ENCODE results near the gene ATXN7L1. TPM values are rescaled to one million over a fixed set of nuclear protein-coding genes. Genes with fewer than 3 reads are reported as not detected.

The ATXN7L1 gene
- polyA plus RNA-seq, 1 of the 3 experiments (the other 2 are of a cell fraction): 6.0 TPM

DNA sequence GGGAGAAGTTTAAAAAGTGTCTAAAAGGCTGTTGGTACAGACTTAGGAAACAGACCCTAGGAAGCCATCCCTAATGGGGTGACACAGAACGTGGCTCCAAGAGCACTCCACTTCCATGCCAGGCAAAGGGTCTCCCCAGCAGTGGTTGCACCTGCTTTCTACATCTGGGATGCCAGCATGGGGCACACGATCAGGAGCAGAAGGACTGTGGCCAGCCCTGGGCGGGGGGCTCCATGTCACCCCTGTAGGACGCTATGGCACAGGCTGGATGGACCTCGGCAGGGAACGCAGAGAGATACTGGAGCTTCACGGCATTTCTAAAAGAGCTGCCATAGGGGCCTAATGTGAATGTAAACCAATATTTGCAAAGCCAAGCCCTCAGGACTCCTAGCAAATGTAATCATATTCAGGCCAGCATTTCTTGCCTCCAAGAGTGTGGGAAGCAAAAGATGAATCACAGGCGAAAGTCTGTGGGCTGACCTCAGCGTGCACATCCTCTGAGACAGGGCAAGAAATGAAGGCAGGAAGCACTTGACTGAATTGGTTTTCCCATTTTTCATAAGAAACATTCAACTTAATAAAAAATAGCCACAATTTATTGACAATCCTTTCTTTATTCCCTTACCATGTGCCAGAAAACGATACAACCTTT lies 93.9 kb downstream of the ATXN7L1 start:
- Histone ChIP-seq H2AFZ (ENCODE audit: low read depth) (no peak overlapping the region), H3K4me2 (0 out of 2 replicates have a peak overlapping the region, but pooled peaks have one; percentile 6), H3K4me3 (ENCODE audit: low read depth in 2 of 2, low read length in 1 of 2) (no peak overlapping the region), H3K36me3 (replicated peaks in 1 of 2; ENCODE audit: control insufficient read depth in 1 of 2, insufficient read depth in 2 of 2, low read length in 1 of 2) (no peaks in the 10 kb centered on the region), H3K27me3 (ENCODE audit: insufficient read depth) (no peaks in the 10 kb centered on the region), H4K20me1 (ENCODE audit: insufficient read depth) (no peaks in the 10 kb centered on the region), H3K27ac (ENCODE audit: low read depth in 2 of 2, low read length in 1 of 2) (peak overlapping the region in 1 of 2 experiments; percentile 83; a peak in 2 of 4 replicates), H3K4me1 (ENCODE audit: control insufficient read depth in 1 of 2, insufficient read depth in 2 of 2, low read depth in 1 of 2, low read length in 1 of 2) (peaks cover 17% of the 10 kb centered on the region in 2 experiments), H3F3A (replicated peaks; ENCODE audit: insufficient read depth) (peaks cover 19% of the 10 kb centered on the region), H3K9ac (peak overlapping the region; percentile 7; the same call in 1 of the 2 replicates), H3K79me2 (ENCODE audit: insufficient read depth) (no peaks in the 10 kb centered on the region), H3K9me3 (no peaks in the 10 kb centered on the region), H3K9me2 (no peaks in the 10 kb centered on the region)
- WGBS (ENCODE audit: low lambda C conversion rate): 79% methylated on average over 10 of the region's 10 CpGs
- TF ChIP-seq, protein P1, sequence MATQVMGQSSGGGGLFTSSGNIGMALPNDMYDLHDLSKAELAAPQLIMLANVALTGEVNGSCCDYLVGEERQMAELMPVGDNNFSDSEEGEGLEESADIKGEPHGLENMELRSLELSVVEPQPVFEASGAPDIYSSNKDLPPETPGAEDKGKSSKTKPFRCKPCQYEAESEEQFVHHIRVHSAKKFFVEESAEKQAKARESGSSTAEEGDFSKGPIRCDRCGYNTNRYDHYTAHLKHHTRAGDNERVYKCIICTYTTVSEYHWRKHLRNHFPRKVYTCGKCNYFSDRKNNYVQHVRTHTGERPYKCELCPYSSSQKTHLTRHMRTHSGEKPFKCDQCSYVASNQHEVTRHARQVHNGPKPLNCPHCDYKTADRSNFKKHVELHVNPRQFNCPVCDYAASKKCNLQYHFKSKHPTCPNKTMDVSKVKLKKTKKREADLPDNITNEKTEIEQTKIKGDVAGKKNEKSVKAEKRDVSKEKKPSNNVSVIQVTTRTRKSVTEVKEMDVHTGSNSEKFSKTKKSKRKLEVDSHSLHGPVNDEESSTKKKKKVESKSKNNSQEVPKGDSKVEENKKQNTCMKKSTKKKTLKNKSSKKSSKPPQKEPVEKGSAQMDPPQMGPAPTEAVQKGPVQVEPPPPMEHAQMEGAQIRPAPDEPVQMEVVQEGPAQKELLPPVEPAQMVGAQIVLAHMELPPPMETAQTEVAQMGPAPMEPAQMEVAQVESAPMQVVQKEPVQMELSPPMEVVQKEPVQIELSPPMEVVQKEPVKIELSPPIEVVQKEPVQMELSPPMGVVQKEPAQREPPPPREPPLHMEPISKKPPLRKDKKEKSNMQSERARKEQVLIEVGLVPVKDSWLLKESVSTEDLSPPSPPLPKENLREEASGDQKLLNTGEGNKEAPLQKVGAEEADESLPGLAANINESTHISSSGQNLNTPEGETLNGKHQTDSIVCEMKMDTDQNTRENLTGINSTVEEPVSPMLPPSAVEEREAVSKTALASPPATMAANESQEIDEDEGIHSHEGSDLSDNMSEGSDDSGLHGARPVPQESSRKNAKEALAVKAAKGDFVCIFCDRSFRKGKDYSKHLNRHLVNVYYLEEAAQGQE (IDR thresholded peaks at IDR 0.05; ENCODE audit: low read depth, low read length): 0 out of 2 replicates have a peak, but pooled peaks have one; percentile 34
- TF ChIP-seq EZH2phosphoT487 (IDR thresholded peaks at IDR 0.05; ENCODE audit: borderline replicate concordance, low read depth) (no peak), SIN3A (IDR thresholded peaks at IDR 0.05; ENCODE audit: borderline replicate concordance, low read depth, low read length) (0 out of 2 replicates have a peak, but pooled peaks have one; percentile 36), CHD2 (IDR thresholded peaks at IDR 0.05; ENCODE audit: low read length, partially characterized antibody) (no peak), FOXM1 (IDR thresholded peaks at IDR 0.05; ENCODE audit: low read depth) (no peak), JUND (IDR thresholded peaks at IDR 0.05) (peak; percentile 75), FOSL2 (IDR thresholded peaks at IDR 0.05; ENCODE audit: borderline replicate concordance, low read depth) (peak; percentile 85; the same call in 1 of the 2 replicates), RXRA (IDR thresholded peaks at IDR 0.05; ENCODE audit: borderline replicate concordance, low read depth) (no peak; the same call in 1 of the 2 replicates), GABPA (IDR thresholded peaks at IDR 0.05; ENCODE audit: low read depth) (no peak), MXI1 (IDR thresholded peaks at IDR 0.05; ENCODE audit: low read depth, low read length) (no peak), SMC3 (IDR thresholded peaks at IDR 0.05; ENCODE audit: low read depth, low read length) (no peak), TEAD4 (IDR thresholded peaks at IDR 0.05; ENCODE audit: borderline replicate concordance, insufficient read depth) (0 out of 2 replicates have a peak, but pooled peaks have one; percentile 14), TCF12 (IDR thresholded peaks at IDR 0.05) (peak; percentile 81), RFX5 (IDR thresholded peaks at IDR 0.05; ENCODE audit: low read length) (no peak), EP300 (IDR thresholded peaks at IDR 0.05; ENCODE audit: borderline replicate concordance in 1 of 2, low read depth in 1 of 2, low read length in 1 of 2) (no peak), NFIC (IDR thresholded peaks at IDR 0.05; ENCODE audit: borderline replicate concordance) (peak; percentile 58; the same call in 1 of the 2 replicates), NRF1 (IDR thresholded peaks at IDR 0.05; ENCODE audit: low read depth, low read length) (no peak), POLR2AphosphoS5 (IDR thresholded peaks at IDR 0.05; ENCODE audit: low read depth, low read length) (peak; percentile 62; the same call in 1 of the 2 replicates)
- TF ChIP-seq, protein P2, sequence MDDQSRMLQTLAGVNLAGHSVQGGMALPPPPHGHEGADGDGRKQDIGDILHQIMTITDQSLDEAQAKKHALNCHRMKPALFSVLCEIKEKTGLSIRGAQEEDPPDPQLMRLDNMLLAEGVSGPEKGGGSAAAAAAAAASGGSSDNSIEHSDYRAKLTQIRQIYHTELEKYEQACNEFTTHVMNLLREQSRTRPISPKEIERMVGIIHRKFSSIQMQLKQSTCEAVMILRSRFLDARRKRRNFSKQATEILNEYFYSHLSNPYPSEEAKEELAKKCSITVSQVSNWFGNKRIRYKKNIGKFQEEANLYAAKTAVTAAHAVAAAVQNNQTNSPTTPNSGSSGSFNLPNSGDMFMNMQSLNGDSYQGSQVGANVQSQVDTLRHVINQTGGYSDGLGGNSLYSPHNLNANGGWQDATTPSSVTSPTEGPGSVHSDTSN (IDR thresholded peaks at IDR 0.05): peak; percentile 75
- TF ChIP-seq, protein P3, sequence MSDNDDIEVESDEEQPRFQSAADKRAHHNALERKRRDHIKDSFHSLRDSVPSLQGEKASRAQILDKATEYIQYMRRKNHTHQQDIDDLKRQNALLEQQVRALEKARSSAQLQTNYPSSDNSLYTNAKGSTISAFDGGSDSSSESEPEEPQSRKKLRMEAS (IDR thresholded peaks at IDR 0.05; ENCODE audit: low read depth): peak; percentile 70
- TF ChIP-seq, protein P4, sequence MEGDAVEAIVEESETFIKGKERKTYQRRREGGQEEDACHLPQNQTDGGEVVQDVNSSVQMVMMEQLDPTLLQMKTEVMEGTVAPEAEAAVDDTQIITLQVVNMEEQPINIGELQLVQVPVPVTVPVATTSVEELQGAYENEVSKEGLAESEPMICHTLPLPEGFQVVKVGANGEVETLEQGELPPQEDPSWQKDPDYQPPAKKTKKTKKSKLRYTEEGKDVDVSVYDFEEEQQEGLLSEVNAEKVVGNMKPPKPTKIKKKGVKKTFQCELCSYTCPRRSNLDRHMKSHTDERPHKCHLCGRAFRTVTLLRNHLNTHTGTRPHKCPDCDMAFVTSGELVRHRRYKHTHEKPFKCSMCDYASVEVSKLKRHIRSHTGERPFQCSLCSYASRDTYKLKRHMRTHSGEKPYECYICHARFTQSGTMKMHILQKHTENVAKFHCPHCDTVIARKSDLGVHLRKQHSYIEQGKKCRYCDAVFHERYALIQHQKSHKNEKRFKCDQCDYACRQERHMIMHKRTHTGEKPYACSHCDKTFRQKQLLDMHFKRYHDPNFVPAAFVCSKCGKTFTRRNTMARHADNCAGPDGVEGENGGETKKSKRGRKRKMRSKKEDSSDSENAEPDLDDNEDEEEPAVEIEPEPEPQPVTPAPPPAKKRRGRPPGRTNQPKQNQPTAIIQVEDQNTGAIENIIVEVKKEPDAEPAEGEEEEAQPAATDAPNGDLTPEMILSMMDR (IDR thresholded peaks at IDR 0.05): no peak
- TF ChIP-seq, protein P5, sequence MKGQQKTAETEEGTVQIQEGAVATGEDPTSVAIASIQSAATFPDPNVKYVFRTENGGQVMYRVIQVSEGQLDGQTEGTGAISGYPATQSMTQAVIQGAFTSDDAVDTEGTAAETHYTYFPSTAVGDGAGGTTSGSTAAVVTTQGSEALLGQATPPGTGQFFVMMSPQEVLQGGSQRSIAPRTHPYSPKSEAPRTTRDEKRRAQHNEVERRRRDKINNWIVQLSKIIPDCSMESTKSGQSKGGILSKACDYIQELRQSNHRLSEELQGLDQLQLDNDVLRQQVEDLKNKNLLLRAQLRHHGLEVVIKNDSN (IDR thresholded peaks at IDR 0.05; ENCODE audit: borderline replicate concordance, low read depth): no peak
- TF ChIP-seq, protein P6, sequence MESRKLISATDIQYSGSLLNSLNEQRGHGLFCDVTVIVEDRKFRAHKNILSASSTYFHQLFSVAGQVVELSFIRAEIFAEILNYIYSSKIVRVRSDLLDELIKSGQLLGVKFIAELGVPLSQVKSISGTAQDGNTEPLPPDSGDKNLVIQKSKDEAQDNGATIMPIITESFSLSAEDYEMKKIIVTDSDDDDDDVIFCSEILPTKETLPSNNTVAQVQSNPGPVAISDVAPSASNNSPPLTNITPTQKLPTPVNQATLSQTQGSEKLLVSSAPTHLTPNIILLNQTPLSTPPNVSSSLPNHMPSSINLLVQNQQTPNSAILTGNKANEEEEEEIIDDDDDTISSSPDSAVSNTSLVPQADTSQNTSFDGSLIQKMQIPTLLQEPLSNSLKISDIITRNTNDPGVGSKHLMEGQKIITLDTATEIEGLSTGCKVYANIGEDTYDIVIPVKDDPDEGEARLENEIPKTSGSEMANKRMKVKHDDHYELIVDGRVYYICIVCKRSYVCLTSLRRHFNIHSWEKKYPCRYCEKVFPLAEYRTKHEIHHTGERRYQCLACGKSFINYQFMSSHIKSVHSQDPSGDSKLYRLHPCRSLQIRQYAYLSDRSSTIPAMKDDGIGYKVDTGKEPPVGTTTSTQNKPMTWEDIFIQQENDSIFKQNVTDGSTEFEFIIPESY (IDR thresholded peaks at IDR 0.05; ENCODE audit: borderline replicate concordance, low read depth): 0 out of 2 replicates have a peak, but pooled peaks have one; percentile 21
- ChIA-PET POLR2A (no interaction called here), CTCF (interaction anchor here (0.6 to 3.0 kb wide), 11 partner anchors 10 to 309 kb away, joined by 3 to 13 read pairs (median 4); no protein-coding TSS in a partner anchor)
- DNase-seq: no peak

Data from SK-N-SH (cell line).